ENCODE measurements around the gene TMEM30A.

The TMEM30A gene

DNA sequence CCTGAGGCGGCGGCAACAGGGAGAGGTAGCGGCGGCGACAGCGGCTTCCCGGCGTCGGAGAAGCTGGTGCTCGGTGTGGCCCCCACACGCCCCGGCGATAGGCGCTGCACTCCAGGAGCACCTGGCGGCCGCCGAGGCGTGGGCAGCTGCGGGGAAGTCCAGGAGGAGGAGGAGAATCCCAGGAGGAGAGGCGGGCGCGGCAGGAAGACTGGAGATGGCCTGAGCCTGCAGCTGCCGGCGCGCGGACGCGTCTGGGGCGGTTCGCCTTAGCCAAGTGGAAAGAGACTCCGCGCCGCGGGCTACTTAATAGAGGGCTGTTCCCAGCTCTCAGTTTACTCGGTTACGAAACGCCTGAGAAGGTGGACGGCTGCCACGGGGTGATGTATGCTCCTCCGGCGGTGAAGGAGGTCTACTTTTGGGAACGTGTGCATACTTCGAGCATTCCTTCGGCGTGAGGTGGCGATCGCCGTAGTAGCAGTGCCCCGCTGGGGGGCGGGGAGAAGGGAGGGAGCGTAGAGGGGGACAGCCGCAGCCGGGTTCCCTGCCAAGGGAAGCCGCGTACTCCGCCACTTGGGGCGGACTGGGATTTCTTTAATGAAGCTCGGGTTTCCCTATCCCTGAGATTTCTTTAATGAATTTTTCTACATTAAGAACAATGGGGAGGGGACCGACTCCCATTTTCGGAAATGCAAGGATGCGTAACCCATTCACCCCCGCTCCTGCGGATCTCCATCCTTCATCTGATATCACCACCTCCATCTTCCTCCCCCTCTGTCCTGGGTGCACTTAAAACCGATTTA is 78.6 kb downstream of the TMEM30A start, which contains the start of gene COL12A1:
TSS of gene COL12A1 (minus strand) at position 278 of the 800 bp plus-strand sequence. CDS start 3,261 bp downstream, outside the sequence.
- TF ChIP-seq, protein P1, sequence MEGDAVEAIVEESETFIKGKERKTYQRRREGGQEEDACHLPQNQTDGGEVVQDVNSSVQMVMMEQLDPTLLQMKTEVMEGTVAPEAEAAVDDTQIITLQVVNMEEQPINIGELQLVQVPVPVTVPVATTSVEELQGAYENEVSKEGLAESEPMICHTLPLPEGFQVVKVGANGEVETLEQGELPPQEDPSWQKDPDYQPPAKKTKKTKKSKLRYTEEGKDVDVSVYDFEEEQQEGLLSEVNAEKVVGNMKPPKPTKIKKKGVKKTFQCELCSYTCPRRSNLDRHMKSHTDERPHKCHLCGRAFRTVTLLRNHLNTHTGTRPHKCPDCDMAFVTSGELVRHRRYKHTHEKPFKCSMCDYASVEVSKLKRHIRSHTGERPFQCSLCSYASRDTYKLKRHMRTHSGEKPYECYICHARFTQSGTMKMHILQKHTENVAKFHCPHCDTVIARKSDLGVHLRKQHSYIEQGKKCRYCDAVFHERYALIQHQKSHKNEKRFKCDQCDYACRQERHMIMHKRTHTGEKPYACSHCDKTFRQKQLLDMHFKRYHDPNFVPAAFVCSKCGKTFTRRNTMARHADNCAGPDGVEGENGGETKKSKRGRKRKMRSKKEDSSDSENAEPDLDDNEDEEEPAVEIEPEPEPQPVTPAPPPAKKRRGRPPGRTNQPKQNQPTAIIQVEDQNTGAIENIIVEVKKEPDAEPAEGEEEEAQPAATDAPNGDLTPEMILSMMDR (IDR thresholded peaks at IDR 0.05; ENCODE audit: borderline replicate concordance, insufficient read depth, low read depth, low read length) = no peak
- H3K4me3 ChIP-seq (ENCODE audit: low read depth, low read length) = no peak within 1 kb of the TSS

DNA sequence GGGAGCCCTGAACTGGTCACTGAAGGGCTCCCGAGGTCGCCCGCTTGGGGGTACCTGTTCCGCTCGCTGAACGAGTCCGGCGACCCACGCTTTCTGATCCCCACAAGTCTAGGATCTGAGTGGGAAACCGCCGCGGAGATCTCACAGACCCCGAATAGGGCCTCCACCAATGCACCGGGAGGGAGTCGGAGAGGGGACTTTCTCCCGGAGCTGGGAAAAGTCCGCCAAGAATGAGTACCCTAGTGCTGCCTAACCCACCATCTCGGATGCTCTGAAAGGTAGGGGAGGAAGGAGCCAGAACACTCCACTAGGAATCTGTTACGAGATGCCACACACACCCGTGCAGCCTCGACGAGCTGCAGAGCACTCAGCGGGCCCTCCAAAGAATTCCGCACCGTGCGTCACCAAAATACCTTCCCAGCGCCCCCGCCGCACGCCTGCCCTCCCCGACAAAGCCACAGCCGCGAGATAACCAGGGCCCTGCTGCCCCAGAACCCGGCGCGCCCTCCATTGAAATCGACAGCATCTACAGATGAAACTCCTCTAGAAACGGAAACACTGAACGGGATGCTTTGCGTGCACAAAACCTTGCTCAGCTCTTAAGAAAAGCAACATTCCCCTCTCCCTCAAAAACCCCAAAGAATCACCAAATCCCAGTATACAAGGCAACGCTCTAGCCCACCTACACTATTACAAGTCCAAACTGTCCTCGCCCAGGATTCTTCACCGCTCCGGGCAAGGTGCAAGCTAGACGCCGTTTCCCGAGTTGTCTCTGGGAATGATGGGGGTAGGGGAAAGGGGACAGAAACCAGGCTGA is 79.4 kb downstream of the TMEM30A start:
- H3K4me3 ChIP-seq (ENCODE audit: low read depth, low read length) = no peak overlapping the region
- TF ChIP-seq, protein P1 (IDR thresholded peaks at IDR 0.05; ENCODE audit: borderline replicate concordance, insufficient read depth, low read depth, low read length) = no peak

DNA sequence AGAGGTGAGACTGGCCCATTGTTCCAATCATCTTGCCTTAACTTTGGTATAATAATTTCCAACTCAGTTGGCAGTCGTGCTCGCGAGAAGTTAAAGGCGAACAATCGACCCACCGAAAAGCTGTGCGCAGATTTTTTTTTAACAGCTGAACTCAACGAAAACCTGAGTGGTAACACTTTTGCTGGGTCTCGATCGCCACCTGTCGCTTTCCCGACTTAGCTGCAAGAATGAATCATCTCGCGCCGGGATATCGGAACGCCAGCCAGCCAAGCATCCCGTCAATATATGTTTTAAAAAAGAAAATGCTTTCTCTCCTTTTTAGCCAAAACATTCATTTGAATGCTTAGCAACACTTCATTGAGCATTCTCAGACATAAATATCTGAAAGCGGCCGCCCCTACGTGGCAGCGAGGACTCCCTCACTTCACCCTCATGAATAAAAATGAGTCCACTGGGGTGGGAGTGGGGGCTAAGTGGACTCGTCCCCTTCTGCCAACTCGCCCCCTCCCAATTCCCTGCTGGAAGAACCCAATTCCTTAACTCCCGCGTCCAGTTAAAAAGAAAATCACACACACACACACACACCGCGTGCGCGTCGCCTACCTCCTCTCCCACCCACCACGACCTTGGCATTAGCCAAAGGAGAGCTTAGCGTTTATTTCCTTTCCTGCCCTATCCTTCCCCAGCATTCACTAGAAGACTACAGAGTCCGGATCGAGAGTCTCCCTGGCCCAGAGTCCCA is 80.2 kb downstream of the TMEM30A start:
- TF ChIP-seq, protein P1 (IDR thresholded peaks at IDR 0.05; ENCODE audit: borderline replicate concordance, insufficient read depth, low read depth, low read length) = peak; percentile 41
- no peak overlapping the region for H3K4me3 ChIP-seq (ENCODE audit: low read depth, low read length)

DNA sequence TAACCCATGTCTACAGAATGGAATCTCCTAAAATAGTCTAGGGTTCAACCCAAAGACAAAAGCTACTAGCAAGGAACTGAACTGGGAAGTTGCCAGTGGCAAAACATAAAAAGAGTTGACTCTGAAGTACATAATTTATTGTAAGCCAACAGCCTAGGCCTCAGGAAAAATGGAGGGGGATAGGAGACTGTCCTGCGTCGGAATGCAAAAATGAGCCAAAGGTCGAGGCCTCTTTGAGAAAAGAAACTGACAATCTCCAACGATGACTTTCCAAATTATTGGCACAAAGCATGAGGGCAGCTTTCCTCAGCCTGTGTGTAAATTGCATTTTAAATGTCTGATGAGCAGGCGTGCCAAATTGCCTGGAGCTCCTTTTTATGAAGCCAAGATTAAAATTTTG is 80.9 kb downstream of the TMEM30A start:
- TF ChIP-seq, protein P1 (IDR thresholded peaks at IDR 0.05; ENCODE audit: borderline replicate concordance, insufficient read depth, low read depth, low read length) = no peak
- H3K4me3 ChIP-seq (ENCODE audit: low read depth, low read length) = no peak overlapping the region
